ENCODE results near the gene PIK3R3.
"Not testable (repeated sequence)": the region's sequence is repeated elsewhere in the genome, so short reads cannot be mapped to it uniquely, and the experiment has no call there.

Gene PIK3R3

GRCh38 chr1:46102769-46103476, 29.5 kb downstream of the PIK3R3 start:
- no peak overlapping the region for H3K27ac ChIP-seq
- no peaks in the 10 kb centered on the region for H3K9me3 ChIP-seq
- no peaks in the 10 kb centered on the region for H3K27me3 ChIP-seq
- no peaks in the 10 kb centered on the region for H3K4me1 ChIP-seq (ENCODE audit: control insufficient read depth in 1 of 2, insufficient read depth in 1 of 2, low read depth in 1 of 2, low read length in 1 of 2)
- no peak overlapping the region for H3K4me3 ChIP-seq (ENCODE audit: low read depth in 1 of 2, low read length in 1 of 2)
- TF ChIP-seq CTCF (IDR thresholded peaks at IDR 0.05), result no peak
- H3K36me3 ChIP-seq, result no peaks in the 10 kb centered on the region

GRCh38 chr1:46099215-46099614, 33.2 kb downstream of the PIK3R3 start:
- H3K36me3 ChIP-seq, result no peaks in the 10 kb centered on the region
- no peaks in the 10 kb centered on the region for H3K4me1 ChIP-seq (ENCODE audit: control insufficient read depth in 1 of 2, insufficient read depth in 1 of 2, low read depth in 1 of 2, low read length in 1 of 2)
- H3K27ac ChIP-seq, result no peak overlapping the region
- H3K27me3 ChIP-seq, result no peaks in the 10 kb centered on the region
- no peaks in the 10 kb centered on the region for H3K9me3 ChIP-seq
- TF ChIP-seq CTCF (IDR thresholded peaks at IDR 0.05), result no peak
- no peak overlapping the region for H3K4me3 ChIP-seq (ENCODE audit: low read depth in 1 of 2, low read length in 1 of 2)

GRCh38 chr1:46098027-46098712, 34.3 kb downstream of the PIK3R3 start:
- no peaks in the 10 kb centered on the region for H3K27me3 ChIP-seq
- no peaks in the 10 kb centered on the region for H3K36me3 ChIP-seq
- H3K4me1 ChIP-seq (ENCODE audit: control insufficient read depth in 1 of 2, insufficient read depth in 1 of 2, low read depth in 1 of 2, low read length in 1 of 2), result no peaks in the 10 kb centered on the region
- no peak overlapping the region for H3K4me3 ChIP-seq (ENCODE audit: low read depth in 1 of 2, low read length in 1 of 2)
- no peak overlapping the region for H3K27ac ChIP-seq
- no peaks in the 10 kb centered on the region for H3K9me3 ChIP-seq
- TF ChIP-seq CTCF (IDR thresholded peaks at IDR 0.05), result no peak

- TF ChIP-seq CTCF (IDR thresholded peaks at IDR 0.05), result no peak
- no peaks in the 10 kb centered on the region for H3K4me1 ChIP-seq (ENCODE audit: control insufficient read depth in 1 of 2, insufficient read depth in 1 of 2, low read depth in 1 of 2, low read length in 1 of 2)
- H3K36me3 ChIP-seq, result no peaks in the 10 kb centered on the region
- no peak overlapping the region for H3K4me3 ChIP-seq (ENCODE audit: low read depth in 1 of 2, low read length in 1 of 2)
- H3K27me3 ChIP-seq, result no peaks in the 10 kb centered on the region
- H3K9me3 ChIP-seq, result no peaks in the 10 kb centered on the region
- H3K27ac ChIP-seq, result no peak overlapping the region
Measured at GRCh38 chr1:46097149-46097472, 35.3 kb downstream of the PIK3R3 start.

DNA sequence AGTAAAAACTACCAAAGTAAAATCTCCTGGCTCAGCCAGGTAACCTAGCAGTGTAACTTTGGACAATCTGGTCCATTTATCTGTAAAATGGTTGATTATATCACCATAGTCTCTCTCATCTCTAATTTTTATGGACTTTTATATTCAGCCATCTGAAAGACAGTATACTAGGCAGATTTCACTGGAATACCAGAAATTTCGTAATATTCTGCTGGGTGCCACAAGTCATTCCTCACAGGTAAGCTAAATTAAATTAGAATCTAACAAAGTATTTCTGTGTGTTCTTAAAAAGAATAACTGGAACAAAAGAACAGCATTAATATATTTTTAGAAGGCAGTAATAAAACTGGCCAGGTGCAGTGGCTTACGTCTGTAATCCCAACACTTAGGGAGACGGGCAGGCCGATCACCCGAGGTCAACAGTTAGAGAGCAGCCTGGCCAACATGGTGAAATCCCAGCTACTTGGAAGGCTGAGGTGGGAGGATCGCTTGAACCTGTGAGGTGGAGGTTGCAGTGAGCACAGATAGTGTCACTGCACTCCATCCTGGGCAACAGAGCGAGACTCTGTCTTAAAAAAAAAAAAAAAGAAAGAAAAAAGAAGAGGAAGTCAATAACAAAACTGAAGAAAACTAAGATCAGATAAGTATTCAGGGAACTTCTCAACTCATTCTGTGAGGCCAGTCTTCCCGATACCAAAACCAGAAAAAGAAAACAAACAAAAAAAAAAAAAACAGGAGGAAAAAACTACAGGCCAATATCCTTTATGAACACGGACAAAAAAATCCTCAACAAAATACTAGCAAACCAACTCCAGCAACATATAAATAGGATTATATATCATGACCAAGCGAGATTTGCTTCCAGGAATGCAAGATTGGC, 35.9 kb downstream of the PIK3R3 start:
- no peak for TF ChIP-seq CTCF (IDR thresholded peaks at IDR 0.05)
- H3K36me3 ChIP-seq, result no peaks in the 10 kb centered on the region
- H3K27me3 ChIP-seq, result no peaks in the 10 kb centered on the region
- no peaks in the 10 kb centered on the region for H3K4me1 ChIP-seq (ENCODE audit: control insufficient read depth in 1 of 2, insufficient read depth in 1 of 2, low read depth in 1 of 2, low read length in 1 of 2)
- H3K27ac ChIP-seq, result no peak overlapping the region
- H3K9me3 ChIP-seq, result no peaks in the 10 kb centered on the region
- no peak overlapping the region for H3K4me3 ChIP-seq (ENCODE audit: low read depth in 1 of 2, low read length in 1 of 2)

- H3K4me3 ChIP-seq (ENCODE audit: low read depth in 1 of 2, low read length in 1 of 2); H3K36me3 ChIP-seq; H3K27me3 ChIP-seq; H3K4me1 ChIP-seq (ENCODE audit: control insufficient read depth in 1 of 2, insufficient read depth in 1 of 2, low read depth in 1 of 2, low read length in 1 of 2); H3K27ac ChIP-seq; H3K9me3 ChIP-seq: not testable (repeated sequence)
Measured at GRCh38 chr1:46095110-46095509, 37.3 kb downstream of the PIK3R3 start.

Data from neutrophil (primary cell).